HPDE6-E6E7 (cell line): ENCODE data around the gene TCP11X2.
A peak's percentile ranks its signal among the peaks of the same experiment; 100 is the strongest.
"Not testable (repeated sequence)": the region's sequence is repeated elsewhere in the genome, so short reads cannot be mapped to it uniquely, and the experiment has no call there.

Experiments used
- DNase-seq: peaks from one replicate; pipeline ENCODE4 v3.0.0; 2011; ENCODE audit warnings: missing footprints; ENCODE audit errors: extremely low spot score

TCP11X2 gene

DNA sequence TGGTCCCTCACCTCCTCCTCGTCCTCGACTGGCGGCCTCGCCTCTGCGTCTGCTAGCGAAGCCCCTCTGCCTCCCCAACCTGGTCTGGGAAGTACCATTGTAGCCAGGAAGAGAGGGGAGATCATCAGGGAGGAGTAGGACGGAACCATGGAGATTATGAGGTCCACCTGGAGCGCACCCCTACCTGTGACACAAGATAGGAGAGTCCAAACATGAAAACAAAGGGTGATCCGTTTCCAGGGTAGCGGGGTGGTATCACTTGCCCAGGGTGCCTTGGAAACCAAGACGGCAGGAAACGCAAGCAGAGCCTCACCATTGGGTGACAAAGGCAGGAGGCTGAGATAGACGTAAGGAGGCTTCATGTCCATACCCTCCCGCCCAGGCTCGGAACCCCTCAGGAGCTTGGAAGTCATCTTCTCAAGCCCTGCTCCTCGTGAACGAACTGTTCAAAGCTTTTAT, at the start of gene TCP11X2:
Gene TCP11X2, minus strand, starts transcription at position 51 of the 459 bp plus-strand sequence.
- DNase-seq: not testable (repeated sequence)

DNA sequence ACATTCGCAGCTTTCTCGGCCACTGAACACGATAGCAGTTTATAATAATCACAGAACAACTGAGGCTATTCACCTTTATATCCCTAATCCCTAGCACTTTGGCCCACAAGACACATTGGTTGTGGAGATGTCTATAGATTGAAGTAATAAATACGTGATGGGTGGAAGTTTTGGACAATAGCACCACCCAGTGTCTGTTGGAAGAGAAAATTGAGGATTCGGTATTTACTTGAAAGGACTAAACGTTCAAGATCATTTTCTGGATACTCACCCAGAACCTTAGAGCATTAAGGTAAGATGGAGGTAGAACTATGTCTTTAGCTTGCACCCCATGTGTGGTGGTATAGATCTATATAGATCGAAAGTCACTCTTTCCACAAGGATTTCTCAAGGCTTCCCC, 45.7 kb upstream of the TCP11X2 start:
- DNase-seq: no peak

DNA sequence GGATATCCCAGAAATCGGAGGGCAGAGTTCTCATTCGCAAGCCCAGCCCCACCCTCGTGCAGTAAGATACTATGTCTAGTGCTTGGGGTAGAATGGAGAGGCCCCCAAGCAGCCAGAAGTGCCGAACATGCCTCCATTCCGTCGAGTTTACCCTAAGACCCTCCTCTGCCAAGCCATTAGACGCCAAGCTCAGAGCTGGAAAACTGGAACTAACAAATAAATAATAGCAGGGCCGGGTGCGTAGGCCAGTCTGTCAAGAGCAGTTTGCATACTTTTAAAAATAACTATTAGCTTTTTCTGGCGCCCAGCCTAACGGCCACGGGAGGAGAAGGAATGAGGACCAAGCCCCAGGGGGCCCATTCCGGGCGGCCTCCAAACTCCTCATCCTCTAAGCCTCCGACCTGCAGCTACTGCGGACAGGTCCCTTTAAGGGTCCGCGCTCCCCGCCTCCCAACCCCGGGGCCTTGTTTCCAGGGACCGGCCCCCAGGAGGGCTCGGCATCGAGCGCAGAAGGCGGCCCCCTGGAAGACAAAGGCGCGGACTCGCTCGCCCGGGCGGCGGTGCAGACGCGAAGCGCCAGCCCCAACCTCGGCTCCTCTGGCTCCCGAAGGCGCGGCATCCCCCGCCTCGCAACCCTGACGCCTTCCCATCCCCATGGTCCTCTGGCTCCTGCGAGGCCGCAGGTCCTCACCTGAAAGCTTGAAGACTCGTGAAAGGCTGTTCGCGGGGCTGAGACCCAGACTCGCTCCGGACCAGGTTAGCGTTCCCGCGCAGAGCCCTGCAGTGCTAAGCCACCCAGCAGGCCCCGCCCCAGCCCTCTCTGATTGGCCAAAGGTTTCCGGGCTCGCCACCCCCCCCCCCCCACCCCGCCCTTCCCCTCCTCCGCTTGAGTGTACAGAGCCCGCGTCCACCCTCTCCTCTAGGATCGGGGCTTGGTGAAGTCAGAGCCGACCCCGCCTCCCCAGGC, 44.6 kb upstream of the TCP11X2 start, which contains the start of gene TMSB15A:
Gene TMSB15A, minus strand, starts transcription at position 765 of the 967 bp plus-strand sequence.
- peak; percentile 22 for DNase-seq

DNA sequence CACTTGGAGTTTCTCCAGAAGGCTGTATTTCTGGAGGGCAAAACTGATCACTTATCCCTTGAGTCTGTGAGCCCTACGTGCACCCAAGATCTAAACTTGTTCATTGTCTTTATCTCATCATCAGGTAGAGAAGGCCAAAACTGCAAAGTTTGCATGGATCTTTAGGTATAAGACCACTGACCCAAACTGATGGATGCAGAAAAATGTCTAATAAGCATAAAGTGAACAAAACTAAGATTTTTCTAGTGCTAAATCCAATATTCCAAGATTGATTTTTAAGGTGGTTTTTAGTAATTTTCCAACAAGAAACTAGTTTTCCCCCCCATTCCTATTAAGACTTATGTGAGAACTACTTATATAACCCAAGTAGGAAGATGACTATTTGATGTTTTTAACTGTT, 42.9 kb upstream of the TCP11X2 start:
- no peak for DNase-seq

DNA sequence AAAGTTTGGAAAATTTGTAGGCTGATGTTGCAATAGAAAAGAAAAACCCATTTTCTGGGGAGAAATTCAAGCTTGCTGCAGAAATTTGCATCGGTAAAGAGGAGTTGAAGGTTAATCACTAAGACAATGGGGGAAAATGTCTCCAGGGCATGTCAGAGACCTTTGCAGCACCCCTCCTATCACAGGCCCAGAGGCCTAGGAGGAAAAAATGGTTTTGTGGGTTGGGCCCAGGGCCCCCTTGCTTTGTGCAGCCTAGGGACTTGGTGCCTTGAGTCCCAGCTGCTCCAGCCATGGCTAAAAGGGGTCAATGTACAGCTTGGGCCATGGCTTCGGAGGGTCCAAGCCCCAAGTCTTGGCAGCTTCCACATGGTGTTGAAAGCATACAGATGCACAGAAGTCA, 27.1 kb upstream of the TCP11X2 start:
- no peak for DNase-seq

DNA sequence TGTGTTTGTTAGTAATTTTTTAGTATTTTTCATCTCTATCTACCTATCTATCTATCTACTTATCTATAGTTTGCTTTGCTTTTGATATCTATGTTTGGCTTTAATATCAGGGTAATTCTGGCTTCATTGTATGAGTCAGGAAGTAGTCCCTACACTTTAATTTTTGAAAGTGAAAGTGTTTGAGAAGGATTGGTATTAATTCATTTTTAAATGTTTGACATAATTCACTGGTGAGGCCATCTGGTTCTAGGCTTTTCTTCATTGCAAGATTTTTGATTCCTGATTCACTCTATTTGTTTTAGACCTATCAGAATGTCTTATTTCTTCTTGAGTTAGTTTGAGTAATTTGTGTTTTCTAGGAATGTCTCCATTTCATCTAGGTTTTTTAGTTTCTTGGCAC, 20.2 kb upstream of the TCP11X2 start:
- no peak for DNase-seq

DNA sequence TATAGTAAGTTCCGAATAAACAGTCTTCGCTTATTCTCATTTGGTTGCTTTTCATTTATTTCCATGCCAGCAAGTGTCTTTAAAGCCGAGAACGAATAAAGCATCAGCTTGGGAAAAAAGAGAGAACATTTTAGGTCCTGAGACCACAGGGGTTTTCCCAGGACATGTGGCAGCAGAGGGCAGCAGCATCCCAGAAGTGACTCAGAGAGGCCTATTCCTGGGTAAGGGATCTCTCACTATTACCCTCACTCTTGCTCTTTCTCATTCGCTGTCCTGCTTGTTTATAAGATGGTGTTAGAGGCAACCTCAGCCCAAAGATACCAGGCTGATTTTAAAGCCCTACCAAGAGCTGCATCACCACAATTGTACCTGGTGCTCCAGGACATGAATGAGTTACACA, 7.2 kb upstream of the TCP11X2 start:
- not testable (repeated sequence) for DNase-seq

DNA sequence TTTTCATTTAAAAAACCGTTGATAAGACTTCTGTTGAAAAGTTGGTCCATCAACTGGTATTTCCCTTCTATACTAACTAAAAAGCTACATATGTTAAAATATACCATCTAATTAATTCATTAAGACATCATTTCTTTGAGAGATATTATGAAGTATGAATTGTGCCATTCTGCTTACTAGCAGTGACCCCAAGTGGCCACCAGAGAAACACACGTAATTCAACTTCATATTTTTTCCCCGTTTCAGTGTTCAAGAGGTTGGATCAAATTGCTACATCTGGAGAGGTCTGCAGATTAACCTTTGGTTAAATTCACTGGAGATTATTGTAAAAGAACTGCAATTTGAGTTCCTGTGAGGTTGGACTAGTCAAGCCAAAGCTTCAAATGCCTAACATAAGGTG, 1.4 kb downstream of the TCP11X2 start:
- DNase-seq: not testable (repeated sequence)

DNA sequence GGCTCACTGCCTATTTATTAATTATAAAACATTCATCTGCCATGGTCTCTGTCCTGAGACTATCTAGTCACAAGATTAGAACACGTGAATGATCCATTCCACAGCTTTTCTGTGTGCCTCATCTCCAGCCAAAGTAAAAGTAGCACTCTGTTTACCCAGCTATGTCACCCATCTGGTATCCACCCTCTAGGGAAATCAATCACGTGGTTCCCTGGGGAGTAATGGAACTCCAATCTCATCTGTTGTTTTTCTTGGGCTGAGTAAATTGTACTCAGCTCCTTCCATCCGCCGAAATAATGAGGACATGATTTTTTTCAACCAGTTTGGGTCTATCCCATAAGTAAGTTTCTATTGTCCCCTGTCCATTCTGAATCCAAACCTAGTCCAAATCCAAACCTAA, 13.0 kb downstream of the TCP11X2 start:
- DNase-seq: not testable (repeated sequence)

DNA sequence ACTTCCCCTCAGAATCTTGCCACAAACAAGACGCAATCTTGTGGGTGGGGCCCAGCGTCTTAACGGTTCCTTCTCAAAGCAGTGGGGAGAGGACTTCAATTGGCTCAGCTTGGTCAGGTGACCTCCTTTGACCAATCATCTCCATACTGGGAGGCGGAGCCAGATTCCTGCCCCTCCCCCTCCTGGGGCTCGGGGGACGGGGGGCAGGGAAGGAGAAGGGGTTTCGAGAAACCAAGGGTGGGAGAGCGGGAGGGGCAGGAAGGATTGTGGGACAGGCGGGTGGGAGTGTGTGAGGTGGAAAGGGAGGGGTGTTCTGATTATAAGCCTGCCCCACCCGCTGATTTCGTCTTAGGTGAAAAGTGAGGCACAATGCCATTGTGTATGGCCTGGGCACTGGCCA, 31.7 kb downstream of the TCP11X2 start, which contains the start of gene NXF2B:
Gene NXF2B, minus strand, starts transcription at position 101 of the 400 bp plus-strand sequence. CDS start 59,972 bp downstream, outside the sequence.
- DNase-seq: not testable (repeated sequence)

DNA sequence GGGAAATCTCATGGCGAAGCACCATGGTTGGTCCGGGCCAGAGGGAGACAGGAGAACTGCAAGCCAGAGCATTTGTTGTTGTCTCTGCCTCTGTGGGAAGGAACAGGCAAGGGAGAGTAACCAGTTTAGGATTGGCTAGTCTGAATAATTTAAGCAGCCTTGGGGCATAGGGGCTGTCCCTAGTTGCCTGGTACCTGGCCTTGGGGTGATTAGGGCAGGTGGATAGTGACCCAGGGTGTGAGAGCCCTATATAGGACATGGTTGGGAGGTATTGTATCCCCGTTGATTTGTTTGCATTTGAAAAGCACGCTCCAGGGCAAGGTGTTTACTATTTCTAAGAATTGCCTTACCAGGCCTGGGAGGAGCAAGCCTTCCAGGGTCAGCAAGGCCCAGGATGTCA, 57.1 kb downstream of the TCP11X2 start:
- not testable (repeated sequence) for DNase-seq
